ENCODE results near the gene BHLHE23.

BHLHE23 gene

DNA sequence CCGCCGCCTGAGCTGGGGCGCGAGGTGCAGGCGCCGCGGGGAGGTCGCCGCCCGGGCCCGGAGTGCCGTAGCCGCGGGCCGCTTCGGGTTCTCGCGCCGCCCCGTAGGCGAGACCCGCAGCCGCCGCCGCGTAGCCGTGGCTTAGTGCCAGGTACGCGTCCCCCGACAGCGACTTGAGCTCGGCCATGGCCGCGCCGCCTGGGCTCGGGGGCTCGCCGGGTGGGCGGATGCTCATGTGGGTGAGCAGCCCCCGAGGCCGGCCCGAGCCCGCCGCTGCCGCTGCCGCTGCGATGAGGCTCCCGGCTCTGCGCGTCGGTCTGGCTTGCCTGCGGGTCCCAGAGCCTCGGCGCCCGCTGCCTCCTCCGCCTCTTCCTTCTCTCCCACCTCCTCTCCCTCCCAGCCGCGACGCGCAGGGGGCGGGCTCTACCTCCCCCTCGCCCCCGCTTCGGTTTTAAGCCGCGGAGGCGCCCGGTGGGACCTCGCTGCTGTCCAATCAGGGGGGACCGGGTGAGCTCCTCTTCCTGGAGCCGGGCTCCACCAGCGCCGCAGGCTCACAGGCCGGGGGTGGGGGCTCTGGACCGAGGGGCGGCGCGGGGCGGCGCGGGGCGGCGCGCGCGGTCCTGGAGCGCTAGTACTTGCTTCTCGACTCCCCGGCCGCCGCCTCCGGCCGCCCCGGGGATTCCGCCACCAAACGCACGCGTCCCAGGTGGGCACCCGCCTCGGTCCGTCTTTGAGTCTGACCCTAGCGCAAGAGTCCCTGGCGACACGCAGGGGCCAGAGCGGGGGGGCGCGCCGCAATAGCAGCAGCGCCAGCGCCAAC is at the start of gene BHLHE23:
BHLHE23 (minus strand) TSS at position 425 of the 820 bp plus-strand sequence; CDS start at position 235, 190 bp downstream.
- no peak for FAIRE-seq
- DNase-seq (ENCODE audit: low spot score) = peak; percentile 73

GRCh38 chr20:63055575-63056235 is 48.9 kb upstream of the BHLHE23 start:
- no peak for FAIRE-seq
- no peak for DNase-seq (ENCODE audit: low spot score)

GRCh38 chr20:63054681-63055240 is 48.0 kb upstream of the BHLHE23 start:
- FAIRE-seq = no peak
- no peak for DNase-seq (ENCODE audit: low spot score)

DNA sequence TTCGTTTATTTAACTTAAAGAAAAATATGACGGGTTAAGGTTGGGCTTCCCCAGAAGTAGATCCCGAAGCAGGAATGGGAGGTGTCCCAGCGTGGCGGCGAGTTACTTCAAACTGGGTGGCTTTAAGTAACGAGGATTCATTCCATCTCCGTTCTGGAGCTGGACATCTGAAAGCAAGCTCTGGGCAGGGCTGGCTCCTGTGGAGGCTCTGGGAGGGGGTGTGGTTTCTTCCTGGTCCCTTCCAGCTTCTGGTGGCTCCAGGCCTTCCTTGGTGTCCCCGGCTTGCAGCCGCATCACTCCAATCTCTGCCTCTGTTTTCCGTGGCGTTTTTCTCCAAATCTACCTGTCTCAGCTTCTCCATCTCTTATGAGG is 47.3 kb upstream of the BHLHE23 start:
- DNase-seq (ENCODE audit: low spot score) (no peak), FAIRE-seq (no peak)

GRCh38 chr20:63053432-63054102 is 46.8 kb upstream of the BHLHE23 start:
- FAIRE-seq (no peak), DNase-seq (ENCODE audit: low spot score) (no peak)

DNA sequence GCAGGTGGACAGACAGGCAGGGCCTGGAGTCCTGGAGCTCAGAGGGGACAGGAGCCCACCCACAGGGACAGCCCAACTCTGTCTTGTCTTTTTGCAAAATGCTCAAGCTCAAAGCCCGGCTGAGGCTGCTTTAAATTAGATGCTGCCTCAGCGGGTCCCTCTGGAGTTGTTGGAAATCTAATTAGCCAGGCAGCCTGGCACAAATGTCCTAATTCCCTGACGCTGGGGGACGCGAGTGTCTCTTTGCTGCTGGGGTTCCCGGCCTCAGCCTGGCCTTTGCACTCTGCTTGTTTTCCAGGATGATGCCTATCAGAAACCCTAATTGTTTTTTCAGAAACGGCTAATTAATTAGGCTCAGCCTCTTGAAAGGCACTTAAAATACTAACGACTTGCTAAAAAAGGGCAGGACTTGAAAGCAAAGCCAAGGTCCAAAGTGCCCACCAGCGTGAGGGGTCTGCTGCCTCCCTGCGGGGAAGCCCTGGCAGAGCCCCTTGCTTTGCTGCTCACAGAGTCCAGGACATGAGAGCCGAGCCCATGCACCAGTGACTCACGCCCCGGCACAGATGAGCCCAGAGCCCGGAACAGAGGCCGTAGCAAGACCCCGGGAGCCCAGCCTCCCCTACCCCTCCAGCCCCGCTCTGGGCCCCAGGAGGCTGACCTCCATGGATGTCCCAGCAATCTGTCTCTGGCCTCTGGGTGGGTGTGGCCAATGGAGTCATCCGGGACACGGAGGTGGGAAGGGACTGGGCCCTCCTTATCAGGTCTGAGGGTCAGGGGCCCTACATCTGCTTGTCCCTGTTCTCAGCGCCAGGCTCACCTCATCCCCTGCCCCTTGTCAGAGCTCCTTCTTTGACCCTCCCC is 46.0 kb upstream of the BHLHE23 start:
- FAIRE-seq = no peak
- DNase-seq (ENCODE audit: low spot score) = no peak

DNA sequence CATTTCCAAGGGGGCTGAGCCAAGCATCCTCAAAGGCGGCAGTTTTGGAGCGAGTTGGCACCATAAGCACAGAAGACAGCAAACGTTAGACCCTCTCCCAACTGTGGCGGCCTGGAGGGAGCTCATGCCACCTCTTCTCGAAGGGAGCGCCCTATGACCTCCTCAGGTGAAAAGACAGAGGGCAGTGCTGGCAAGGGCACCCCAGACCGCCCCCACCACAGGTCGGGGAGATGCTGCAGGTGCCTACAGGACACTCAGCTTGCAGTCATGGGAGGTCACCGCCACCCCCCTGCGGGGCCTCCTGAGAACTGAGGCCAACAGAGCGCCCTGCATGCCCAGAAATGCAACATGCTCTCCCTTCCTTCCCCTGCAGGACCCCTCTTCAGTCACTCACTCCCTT is 45.1 kb upstream of the BHLHE23 start:
- FAIRE-seq (no peak), DNase-seq (ENCODE audit: low spot score) (no peak)

DNA sequence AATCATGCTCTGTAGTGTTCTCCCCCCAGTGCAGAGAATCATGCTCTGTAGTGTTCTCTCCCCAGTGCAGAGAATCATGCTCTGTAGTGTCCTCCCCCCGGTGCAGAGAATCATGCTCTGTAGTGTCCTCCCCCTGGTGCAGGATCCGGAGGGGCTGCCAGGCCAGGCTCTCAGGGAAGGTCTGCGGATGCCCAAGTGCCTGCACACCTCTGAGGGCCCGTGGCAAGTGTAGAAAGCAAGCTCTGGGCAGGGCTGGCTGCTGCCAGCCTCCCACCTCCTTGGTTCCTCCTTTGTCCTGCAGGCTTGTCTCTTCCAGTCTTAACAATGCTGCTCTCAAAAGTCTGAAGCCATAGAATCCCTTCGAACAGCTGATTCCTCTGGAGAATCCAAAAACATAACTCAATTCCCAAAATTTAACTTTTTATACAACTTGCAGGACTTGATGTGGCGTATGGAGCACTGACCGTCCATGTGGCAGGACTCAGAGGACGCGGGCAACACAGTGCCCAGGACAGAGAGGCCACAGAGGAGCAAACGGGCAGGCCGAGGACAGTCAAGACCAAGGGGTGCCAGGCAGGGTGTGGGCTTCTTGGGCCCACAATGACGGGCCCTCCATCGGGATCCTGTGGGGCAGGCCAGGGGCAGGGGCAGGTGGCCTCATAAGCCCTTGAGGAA is 44.6 kb upstream of the BHLHE23 start:
- no peak for DNase-seq (ENCODE audit: low spot score)
- FAIRE-seq = no peak

- DNase-seq (ENCODE audit: low spot score) (no peak), FAIRE-seq (no peak)
These were observed 43.6 kb upstream of the BHLHE23 start for GRCh38 chr20:63050406-63050805.

GRCh38 chr20:63049561-63050221 is 42.9 kb upstream of the BHLHE23 start:
- FAIRE-seq (no peak), DNase-seq (ENCODE audit: low spot score) (no peak)

GRCh38 chr20:63049191-63049518 is 42.4 kb upstream of the BHLHE23 start:
- FAIRE-seq (no peak), DNase-seq (ENCODE audit: low spot score) (no peak)

DNA sequence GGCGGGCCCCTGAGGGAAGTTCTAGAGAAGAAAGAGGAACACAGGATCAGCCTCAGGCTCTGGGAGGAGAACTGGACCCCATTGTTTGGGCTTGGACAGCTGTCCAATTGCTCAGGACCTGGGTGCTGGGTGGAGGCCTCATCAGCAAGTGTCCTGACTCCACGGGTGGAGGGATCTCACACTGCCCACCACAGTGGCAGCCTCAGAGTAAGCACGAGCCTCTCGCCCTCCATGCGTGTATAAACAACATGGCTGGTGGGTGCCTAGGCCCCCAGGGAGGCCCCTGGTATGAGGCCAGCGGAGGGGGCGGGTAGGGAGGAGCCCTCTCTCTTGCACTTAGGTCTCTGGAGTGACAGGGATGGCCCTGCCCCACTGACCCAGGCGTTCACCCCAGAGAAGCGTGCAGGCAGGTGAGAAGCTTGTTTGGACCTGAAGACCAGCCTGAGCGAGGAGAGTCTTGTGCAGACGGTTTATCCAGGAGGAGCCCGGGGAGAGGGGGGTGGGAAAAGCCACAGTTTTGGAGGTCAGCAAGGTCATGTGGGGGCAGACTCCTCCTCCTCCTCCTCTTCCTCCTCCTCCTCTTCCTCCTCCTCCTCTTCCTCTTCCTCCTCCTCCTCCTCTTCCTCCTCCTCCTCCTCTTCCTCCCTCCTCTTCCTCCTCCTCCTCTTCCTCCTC is 41.9 kb upstream of the BHLHE23 start:
- DNase-seq (ENCODE audit: low spot score) (no peak), FAIRE-seq (no peak)

- FAIRE-seq = no peak
- no peak for DNase-seq (ENCODE audit: low spot score)
These were observed 41.2 kb upstream of the BHLHE23 start for GRCh38 chr20:63047946-63048345.

GRCh38 chr20:63047267-63047666 is 40.5 kb upstream of the BHLHE23 start:
- peak; percentile 13 for FAIRE-seq
- DNase-seq (ENCODE audit: low spot score) = no peak

DNA sequence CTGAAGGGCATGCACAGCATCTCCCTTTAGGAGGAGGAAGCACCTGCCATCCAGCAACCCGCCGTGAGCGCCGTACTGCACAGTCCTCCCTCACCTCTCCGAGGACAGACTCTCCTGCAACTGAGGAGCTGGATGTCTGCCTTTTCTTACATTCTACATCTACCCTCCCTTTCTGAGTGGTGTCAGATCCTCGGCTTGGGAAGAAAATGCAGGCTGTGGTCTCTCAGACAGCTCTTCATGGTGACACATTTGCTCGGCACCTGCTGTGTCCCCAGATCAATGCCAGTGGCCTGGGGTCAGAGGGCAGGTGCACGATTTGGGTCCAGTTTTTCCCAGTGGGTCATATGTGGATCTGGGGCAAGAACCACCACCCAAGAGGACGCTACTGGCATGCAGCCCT is 40.1 kb upstream of the BHLHE23 start:
- DNase-seq (ENCODE audit: low spot score) = no peak
- no peak for FAIRE-seq

GRCh38 chr20:63045991-63046390 is 39.2 kb upstream of the BHLHE23 start:
- DNase-seq (ENCODE audit: low spot score) (no peak), FAIRE-seq (no peak)

DNA sequence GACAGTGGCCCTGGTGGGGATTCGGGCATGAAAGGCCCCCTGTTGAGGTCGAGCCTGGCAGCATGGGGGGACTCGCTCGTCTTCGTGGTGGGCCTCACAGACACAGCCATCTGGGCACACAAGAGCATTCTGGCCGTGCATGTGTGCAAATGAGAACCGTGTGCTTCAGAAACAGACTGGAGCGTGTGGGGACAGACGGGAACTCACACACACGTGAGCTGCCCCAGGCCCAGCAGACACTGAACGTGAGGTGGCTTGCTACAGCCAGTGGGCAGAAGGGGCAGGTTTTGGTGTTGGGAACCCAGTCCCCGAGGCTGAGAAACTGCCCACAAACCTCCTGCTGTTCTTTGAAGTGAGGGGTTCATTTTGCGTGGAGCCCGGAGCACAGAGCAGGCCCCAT is 38.6 kb upstream of the BHLHE23 start:
- DNase-seq (ENCODE audit: low spot score) (no peak), FAIRE-seq (peak; percentile 9)

DNA sequence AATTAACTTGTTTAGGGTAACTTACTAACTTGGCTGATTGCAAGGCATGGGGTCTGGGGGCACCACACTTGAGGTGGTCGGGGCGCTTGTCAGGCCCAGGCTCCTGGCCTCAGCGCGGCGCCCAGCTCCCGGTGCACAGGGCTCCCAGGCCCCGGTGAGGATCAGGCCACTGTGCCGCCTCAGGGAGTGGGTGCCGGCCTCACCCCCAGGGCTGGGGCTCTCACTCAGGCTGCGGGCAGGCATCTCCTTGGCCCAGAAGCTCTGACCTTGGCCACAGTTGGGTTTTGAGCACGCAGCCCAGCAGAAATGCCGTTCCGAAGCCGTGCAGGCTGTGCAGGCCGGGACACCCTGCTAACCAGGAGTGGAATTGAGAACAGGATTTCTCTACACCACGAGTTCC is 37.8 kb upstream of the BHLHE23 start:
- DNase-seq (ENCODE audit: low spot score) = no peak
- no peak for FAIRE-seq

- no peak for FAIRE-seq
- no peak for DNase-seq (ENCODE audit: low spot score)
These were observed 37.4 kb upstream of the BHLHE23 start for GRCh38 chr20:63044204-63044600.
